ENCODE measurements around the gene DUSP22.

- TF ChIP-seq, protein P1, sequence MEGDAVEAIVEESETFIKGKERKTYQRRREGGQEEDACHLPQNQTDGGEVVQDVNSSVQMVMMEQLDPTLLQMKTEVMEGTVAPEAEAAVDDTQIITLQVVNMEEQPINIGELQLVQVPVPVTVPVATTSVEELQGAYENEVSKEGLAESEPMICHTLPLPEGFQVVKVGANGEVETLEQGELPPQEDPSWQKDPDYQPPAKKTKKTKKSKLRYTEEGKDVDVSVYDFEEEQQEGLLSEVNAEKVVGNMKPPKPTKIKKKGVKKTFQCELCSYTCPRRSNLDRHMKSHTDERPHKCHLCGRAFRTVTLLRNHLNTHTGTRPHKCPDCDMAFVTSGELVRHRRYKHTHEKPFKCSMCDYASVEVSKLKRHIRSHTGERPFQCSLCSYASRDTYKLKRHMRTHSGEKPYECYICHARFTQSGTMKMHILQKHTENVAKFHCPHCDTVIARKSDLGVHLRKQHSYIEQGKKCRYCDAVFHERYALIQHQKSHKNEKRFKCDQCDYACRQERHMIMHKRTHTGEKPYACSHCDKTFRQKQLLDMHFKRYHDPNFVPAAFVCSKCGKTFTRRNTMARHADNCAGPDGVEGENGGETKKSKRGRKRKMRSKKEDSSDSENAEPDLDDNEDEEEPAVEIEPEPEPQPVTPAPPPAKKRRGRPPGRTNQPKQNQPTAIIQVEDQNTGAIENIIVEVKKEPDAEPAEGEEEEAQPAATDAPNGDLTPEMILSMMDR (conservative IDR thresholded peaks at IDR 0.05; ENCODE audit: low read depth in 2 of 2) = no peak
- TF ChIP-seq EZH2phosphoT487 (IDR thresholded peaks at IDR 0.05; ENCODE audit: unreplicated experiment) (no peak), EZH2 (IDR thresholded peaks at IDR 0.05; ENCODE audit: low read depth, unreplicated experiment) (no peak), POLR2AphosphoS5 (IDR thresholded peaks at IDR 0.05; ENCODE audit: low read depth) (no peak), REST (IDR thresholded peaks at IDR 0.05; ENCODE audit: unreplicated experiment) (no peak), NANOG (IDR thresholded peaks at IDR 0.05; ENCODE audit: borderline replicate concordance) (no peak), ETS1 (IDR thresholded peaks at IDR 0.05) (no peak), JUNB (IDR thresholded peaks at IDR 0.05; ENCODE audit: unreplicated experiment) (no peak), ZNF114 (CRISPR knock-in tag; IDR thresholded peaks at IDR 0.05) (no peak), CREB1 (CRISPR knock-in tag; IDR thresholded peaks at IDR 0.05; ENCODE audit: low read depth) (no peak), STAT1 (IDR thresholded peaks at IDR 0.05; ENCODE audit: unreplicated experiment) (no peak)
Measured at GRCh38 chr6:334536-335510, 42.5 kb downstream of the DUSP22 start.
